ENCODE measurements around the gene PFN3. TPM values are rescaled to one million over a fixed set of nuclear protein-coding genes. Genes with fewer than 3 reads are reported as not detected.

Gene PFN3
- polyA plus RNA-seq, 12 donors = not detected

DNA sequence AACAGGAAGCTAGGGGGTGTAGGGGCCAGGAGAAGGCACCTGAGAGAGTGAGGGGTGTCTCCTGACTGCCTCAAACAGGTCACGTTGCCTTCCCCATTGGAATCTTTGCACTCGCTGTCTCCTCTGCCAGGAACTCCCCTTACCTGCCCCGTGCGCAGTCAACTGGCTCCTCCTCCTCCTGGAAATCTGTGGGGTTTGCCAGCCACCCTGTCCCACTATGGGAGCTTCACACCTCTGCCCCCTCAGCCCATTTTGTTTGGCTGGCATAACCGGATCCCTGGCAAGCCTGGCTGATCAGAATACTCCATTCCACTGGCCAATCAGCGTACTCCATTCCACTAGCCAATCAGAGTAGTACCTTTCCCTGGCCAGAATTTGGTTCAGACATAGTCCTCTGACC is 26.7 kb downstream of the PFN3 start:
- DNase-seq = no peak

DNA sequence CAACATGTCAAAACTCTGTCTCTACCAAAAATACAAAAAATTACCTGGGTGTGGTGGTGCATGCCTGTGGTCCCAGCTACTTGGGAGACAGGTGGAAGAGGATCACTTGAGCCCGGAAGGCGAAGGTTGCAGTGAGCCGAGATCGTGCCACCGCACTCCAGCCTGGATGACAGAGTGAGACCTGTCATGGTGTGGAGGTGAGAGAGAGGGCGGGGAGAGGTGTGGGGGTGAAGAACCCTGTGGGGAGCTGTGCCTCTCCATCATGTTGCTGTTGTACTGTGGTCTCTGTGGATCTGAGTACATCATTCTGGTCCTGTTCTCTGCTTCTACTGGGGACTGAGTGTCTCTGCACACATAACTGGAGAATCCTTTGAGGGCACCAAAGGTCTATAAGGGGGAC is 27.6 kb downstream of the PFN3 start:
- no peak for DNase-seq

GRCh38 chr5:177372034-177372896 is 28.2 kb downstream of the PFN3 start:
- DNase-seq = no peak

GRCh38 chr5:177371120-177372033 is 29.1 kb downstream of the PFN3 start:
- no peak for DNase-seq

GRCh38 chr5:177370488-177371119 is 29.9 kb downstream of the PFN3 start:
- DNase-seq = peak; percentile 78

DNA sequence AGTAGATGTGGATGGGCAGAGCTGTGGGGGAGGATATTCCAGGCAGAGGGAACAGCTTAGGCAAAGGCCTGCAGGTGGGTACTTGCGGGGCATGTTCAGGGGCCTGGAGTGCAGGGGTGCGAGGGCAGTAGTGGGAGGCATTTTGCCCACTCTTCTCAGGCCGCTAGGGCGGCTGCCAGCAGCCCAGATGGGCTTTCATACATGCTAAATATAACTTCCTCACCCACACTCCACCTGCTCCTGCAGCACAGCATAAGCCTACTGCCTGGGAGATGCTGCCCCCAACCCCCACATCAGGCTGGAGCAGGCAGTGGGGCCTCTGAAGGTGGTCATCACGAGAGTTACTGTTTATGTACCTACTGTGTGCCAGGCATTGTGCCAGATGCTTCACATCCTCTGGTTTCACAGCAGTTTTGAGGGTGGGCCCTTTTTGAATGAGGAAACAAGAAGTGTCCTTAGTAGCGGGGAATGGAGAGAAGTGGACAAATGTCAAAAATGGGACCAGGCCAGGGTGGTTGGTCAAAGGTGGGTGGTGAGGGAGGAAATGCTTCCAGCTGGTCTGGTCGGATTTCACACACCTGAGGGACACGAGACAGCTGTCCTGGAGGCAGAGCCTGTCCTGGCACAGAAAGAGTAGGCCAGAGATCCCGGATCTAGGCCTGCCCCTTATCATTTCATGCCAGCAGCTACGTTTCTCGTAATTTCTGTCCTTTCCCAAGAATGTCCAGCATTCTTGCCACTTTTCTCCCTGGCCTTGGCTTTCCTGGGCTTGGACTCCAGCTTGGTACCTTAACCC is 30.6 kb downstream of the PFN3 start:
- no peak for DNase-seq

GRCh38 chr5:177368869-177369644 is 31.4 kb downstream of the PFN3 start:
- no peak for DNase-seq

DNA sequence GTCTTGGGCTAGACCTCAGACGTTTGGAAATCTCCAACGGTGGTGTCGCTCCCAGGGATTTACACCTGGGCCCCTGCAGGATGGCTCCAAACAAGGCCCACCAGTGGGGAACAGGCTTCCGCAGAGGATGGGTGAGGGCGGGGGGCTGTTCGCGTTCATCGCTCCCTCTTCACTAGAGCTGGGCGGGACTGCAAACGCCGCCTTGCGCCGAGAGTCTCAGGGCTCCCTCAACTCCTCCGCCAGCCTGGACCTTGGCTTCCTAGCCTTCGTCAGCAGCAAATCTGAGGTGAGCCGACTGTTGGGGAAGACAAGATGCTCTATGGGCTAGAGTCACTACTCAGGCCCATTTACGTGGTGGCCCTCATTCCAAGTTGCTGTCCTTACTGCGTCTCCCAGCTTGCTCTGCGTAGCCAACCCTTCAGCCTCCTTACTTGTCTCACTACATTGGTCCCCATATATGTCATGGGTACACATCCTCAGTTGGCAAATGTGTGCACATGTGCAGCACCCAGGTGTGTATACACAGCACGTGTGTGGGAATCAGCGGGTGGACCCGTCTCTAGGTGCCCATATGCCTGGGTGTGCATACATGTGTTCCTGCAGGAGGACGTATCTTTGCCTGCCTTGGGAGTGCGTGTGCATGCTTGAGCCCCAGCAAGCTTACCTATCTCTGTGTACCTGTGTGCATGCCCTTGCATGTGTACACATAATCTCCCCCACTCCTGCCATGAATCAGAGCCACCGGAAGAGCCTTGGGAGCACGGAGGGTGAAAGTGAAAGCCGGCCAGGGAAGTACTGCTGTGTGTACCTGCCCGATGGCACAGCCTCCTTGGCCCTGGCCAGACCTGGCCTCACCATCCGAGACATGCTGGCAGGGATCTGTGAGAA is 32.2 kb downstream of the PFN3 start:
- DNase-seq = no peak

DNA sequence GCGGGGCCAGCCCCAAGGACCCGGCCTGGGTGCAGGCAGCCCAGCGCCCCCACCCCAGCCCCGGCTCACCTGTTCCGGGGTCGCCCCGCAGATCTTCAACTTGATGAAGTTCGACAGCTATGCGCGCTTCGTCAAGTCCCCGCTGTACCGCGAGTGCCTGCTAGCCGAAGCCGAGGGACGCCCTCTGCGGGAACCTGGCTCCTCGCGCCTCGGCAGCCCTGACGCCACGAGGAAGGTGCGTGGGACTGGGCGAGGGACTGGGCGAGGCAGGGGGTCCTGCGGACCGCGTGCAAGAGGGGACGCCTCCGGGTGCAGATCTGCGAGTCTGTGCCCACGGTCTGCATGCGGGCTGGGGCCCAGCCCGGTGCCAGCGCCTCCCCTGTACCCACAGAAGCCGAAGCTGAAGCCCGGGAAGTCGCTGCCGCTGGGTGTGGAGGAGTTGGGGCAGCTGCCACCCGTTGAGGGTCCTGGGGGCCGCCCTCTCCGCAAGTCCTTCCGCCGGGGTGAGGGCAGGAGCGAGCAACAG is 33.1 kb downstream of the PFN3 start:
- DNase-seq = no peak

GRCh38 chr5:177366528-177367322 is 33.7 kb downstream of the PFN3 start:
- peak; percentile 91 for DNase-seq

DNA sequence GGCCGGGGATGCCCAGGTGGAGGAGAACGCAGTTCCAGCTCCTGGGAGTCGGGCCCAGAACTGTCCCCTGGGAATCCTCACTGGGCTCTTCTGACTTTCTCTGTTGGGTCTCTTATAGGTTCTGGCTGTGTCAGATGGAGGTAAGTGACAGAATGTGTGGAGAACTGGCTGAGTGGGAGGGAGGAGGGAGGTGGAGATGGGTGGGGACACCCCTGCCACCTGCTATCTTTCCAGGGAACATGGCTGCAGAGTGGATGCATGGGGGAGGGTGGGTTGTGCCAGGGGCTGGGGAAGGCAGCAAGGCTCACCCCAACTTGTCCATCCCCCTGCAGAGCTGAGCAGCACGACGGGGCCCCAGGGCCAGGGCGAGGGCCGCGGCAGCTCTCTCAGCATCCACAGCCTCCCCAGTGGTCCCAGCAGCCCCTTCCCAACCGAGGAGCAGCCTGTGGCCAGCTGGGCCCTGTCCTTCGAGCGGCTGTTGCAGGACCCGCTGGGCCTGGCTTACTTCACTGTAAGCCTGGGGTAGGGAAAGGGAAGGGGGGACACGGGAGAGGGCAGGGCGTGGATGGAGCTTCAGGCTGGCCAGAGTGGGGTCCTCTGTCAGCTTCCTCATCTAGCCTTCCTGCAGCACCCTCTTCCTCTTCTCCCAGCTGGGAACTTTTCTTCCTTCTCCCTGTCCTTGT is 34.5 kb downstream of the PFN3 start:
- DNase-seq = no peak

DNA sequence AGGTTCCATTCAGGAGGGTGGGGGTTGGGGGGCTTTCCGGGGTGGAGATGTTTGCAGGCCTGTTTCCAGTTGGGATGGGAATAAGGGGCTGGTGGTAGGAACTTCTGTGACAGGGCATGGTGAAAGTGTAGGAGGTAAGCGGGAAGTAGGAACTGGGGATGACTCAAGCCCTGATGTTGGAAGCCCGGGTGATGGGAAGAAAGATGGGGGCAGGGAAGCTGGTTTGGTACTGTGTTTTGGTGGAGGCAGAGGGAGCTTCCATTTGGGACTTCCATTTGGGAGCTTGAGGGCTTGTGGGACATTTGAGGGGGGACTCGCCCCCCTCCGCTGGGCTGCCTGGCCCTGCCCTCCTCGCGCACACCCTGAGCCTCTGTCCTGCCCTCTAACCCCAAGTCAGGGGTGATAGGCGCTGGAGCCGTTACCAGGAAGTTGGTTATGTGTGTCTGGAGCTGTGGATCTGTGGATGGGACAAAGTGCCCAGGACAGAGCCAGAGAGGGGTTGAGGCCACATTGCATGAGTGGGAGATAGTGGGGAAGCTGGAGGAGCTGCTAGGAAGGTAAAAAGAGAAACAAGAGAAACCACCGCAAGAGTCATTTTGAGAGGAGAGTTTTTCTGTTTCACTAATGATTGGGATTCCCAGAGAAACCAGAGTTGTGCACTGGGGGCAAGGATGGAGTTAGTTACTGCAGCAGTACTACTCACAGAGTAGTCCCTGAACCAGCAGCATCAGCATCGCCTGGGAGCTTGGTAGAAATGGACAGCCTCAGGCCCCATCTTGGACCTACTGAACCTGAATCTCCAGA is 36.1 kb downstream of the PFN3 start:
- DNase-seq = no peak

GRCh38 chr5:177363565-177363964 is 36.9 kb downstream of the PFN3 start:
- no peak for DNase-seq

DNA sequence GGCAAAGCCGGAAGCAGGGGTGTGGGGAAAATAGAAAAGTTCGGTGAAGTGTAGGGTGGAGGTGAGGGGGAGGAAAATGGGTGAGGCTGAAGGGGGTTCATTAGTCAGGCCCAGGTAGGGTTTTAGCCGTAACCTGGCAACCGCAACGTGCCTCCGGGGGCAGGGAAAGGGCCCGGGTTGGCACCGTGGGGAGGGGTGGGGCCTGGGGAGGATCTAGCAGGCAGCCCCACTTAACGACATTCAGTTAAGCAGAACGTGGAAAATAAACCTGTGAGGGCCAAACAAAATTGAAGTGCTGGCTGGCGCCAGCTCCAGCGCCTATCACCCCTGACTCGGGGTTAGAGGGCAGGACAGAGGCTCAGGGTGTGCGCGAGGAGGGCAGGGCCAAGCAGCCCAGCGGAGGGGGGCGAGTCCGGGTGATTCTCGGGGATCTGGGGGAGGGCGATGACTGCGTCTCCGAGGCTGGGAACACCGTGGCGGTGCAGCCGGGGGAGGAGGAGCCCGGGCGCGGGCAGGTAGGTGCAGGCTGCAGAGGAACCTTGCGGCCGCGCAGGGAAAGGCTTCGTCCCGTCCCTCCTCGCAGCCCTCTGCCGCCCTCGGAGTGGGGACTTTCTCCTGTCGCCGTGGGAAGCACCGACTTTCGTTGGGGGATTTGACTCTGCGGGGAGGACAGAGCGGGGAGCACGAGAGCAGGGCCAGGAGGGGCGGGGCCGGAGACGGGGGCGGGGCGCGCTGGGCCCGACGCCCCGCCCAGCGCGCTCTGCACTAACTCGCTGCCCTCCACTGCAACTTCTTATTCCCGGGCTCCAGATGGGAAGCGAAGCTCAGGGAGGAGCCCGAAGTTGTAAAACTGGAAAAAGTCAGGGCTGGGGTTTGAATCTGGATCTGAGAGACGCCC is 37.6 kb downstream of the PFN3 start:
- no peak for DNase-seq

GRCh38 chr5:177362292-177362609 is 38.2 kb downstream of the PFN3 start:
- no peak for DNase-seq
